Activated CD4-positive, alpha-beta T cell treated with anti-CD3 and anti-CD28 coated beads, Interleukin-2, amount 10 ng/mL, durations not matched to agents 7 days and 5 days (primary cell): Measurements from ENCODE around the gene KRTAP10-7. TPM values are rescaled to one million over a fixed set of nuclear protein-coding genes. Genes with fewer than 3 reads are reported as not detected.
"Not testable (repeated sequence)": the region's sequence is repeated elsewhere in the genome, so short reads cannot be mapped to it uniquely, and the experiment has no call there.

Experiments used
- CTCF ChIA-PET: fragments of 350-600 bp; sonication (Branson Sonifier 250); formaldehyde crosslinking; loops from one replicate; lab custom pipeline; 2021; ENCODE audit warnings: antibody characterized with exemption; lab: Charles Lee
- POLR2A ChIA-PET: fragments of 350-600 bp; sonication (Branson Sonifier 250); formaldehyde crosslinking; loops from one replicate; lab custom pipeline; 2021; ENCODE audit warnings: antibody characterized with exemption; lab: Charles Lee
- DNase-seq: peaks from one replicate; pipeline ENCODE4 v3.0.0-alpha.2; 2020
- H3K27ac Mint-ChIP-seq: one replicate; pipeline ENCODE4 v1.8.0; 2021; ENCODE audit warnings: mild to moderate bottlenecking, moderate library complexity, mixed read lengths
- H3K27me3 Mint-ChIP-seq: one replicate; pipeline ENCODE4 v1.8.0; 2021; ENCODE audit warnings: mixed read lengths
- H3K36me3 Mint-ChIP-seq: one replicate; pipeline ENCODE4 v1.8.0; 2021; ENCODE audit warnings: low read depth, mixed read lengths
- H3K4me1 Mint-ChIP-seq: one replicate; pipeline ENCODE4 v1.8.0; 2021; ENCODE audit warnings: mixed read lengths
- H3K4me3 Mint-ChIP-seq: one replicate; pipeline ENCODE4 v1.8.0; 2021; ENCODE audit warnings: mild to moderate bottlenecking, moderate library complexity, mixed read lengths
- H3K9me3 Mint-ChIP-seq: one replicate; pipeline ENCODE4 v1.8.0; 2021; ENCODE audit warnings: mixed read lengths
- total RNA-seq, 2 experiments: library from RNA; stranded (reverse); gene quantifications; one replicate each; pipeline ENCODE4 v1.2.3, GENCODE V29; 2021

Gene KRTAP10-7
- total RNA-seq, 2 experiments from 2014 or later = not detected

GRCh38 chr21:44564886-44565598 lies 35.4 kb upstream of the KRTAP10-7 start:
- Mint-ChIP-seq H3K4me1 (peaks cover 14% of the 10 kb centered on the region), H3K9me3 (peaks cover 15% of the 10 kb centered on the region), H3K27me3 (peaks cover 12% of the 10 kb centered on the region), H3K36me3 (peaks cover 7% of the 10 kb centered on the region), H3K4me3 (peak overlapping the region; percentile 28), H3K27ac (peak overlapping the region; percentile 90)
- no peak for DNase-seq
- ChIA-PET POLR2A (no interaction called here), CTCF (no interaction called here)

GRCh38 chr21:44566403-44566802 lies 34.0 kb upstream of the KRTAP10-7 start:
- POLR2A ChIA-PET = no interaction called here
- no peak overlapping the region for H3K4me3 Mint-ChIP-seq
- H3K4me1 Mint-ChIP-seq = peaks cover 14% of the 10 kb centered on the region
- H3K36me3 Mint-ChIP-seq = peaks cover 2% of the 10 kb centered on the region
- H3K27ac Mint-ChIP-seq = no peak overlapping the region
- CTCF ChIA-PET = no interaction called here
- H3K9me3 Mint-ChIP-seq = peaks cover 15% of the 10 kb centered on the region
- no peak for DNase-seq
- peaks cover 4% of the 10 kb centered on the region for H3K27me3 Mint-ChIP-seq

- Mint-ChIP-seq H3K36me3 (peaks cover 2% of the 10 kb centered on the region), H3K27ac (peak overlapping the region; percentile 70), H3K9me3 (peaks cover 13% of the 10 kb centered on the region), H3K4me3 (no peak overlapping the region), H3K27me3 (peaks cover 2% of the 10 kb centered on the region), H3K4me1 (peaks cover 14% of the 10 kb centered on the region)
- ChIA-PET POLR2A (no interaction called here), CTCF (no interaction called here)
- DNase-seq = no peak
Measured at GRCh38 chr21:44567481-44568171, 32.8 kb upstream of the KRTAP10-7 start.

GRCh38 chr21:44568261-44568660 lies 32.1 kb upstream of the KRTAP10-7 start:
- ChIA-PET CTCF (no interaction called here), POLR2A (no interaction called here)
- peaks cover 2% of the 10 kb centered on the region for H3K36me3 Mint-ChIP-seq
- peaks cover 12% of the 10 kb centered on the region for H3K9me3 Mint-ChIP-seq
- no peak overlapping the region for H3K4me3 Mint-ChIP-seq
- peaks cover 14% of the 10 kb centered on the region for H3K4me1 Mint-ChIP-seq
- no peak for DNase-seq
- H3K27me3 Mint-ChIP-seq = peaks cover 2% of the 10 kb centered on the region
- H3K27ac Mint-ChIP-seq = no peak overlapping the region

GRCh38 chr21:44568667-44569556 lies 31.5 kb upstream of the KRTAP10-7 start:
- CTCF ChIA-PET = no interaction called here
- POLR2A ChIA-PET = no interaction called here
- Mint-ChIP-seq H3K36me3 (no peaks in the 10 kb centered on the region), H3K9me3 (peaks cover 10% of the 10 kb centered on the region), H3K4me3 (no peak overlapping the region), H3K27ac (peak overlapping the region; percentile 65), H3K4me1 (peaks cover 14% of the 10 kb centered on the region), H3K27me3 (peaks cover 2% of the 10 kb centered on the region)
- no peak for DNase-seq

- Mint-ChIP-seq H3K27ac (no peak overlapping the region), H3K9me3 (peaks cover 5% of the 10 kb centered on the region), H3K36me3 (no peaks in the 10 kb centered on the region), H3K27me3 (peaks cover 2% of the 10 kb centered on the region), H3K4me3 (no peak overlapping the region), H3K4me1 (peaks cover 6% of the 10 kb centered on the region)
- ChIA-PET CTCF (no interaction called here), POLR2A (no interaction called here)
- DNase-seq = no peak
Measured at GRCh38 chr21:44569861-44570517, 30.4 kb upstream of the KRTAP10-7 start.

- H3K4me1 Mint-ChIP-seq = no peaks in the 10 kb centered on the region
- no peaks in the 10 kb centered on the region for H3K36me3 Mint-ChIP-seq
- POLR2A ChIA-PET = no interaction called here
- no peak for DNase-seq
- peaks cover 4% of the 10 kb centered on the region for H3K27me3 Mint-ChIP-seq
- CTCF ChIA-PET = no interaction called here
- H3K9me3 Mint-ChIP-seq = peaks cover 8% of the 10 kb centered on the region
- H3K27ac Mint-ChIP-seq = no peak overlapping the region
- no peak overlapping the region for H3K4me3 Mint-ChIP-seq
Measured at GRCh38 chr21:44571296-44571695, 29.1 kb upstream of the KRTAP10-7 start.

GRCh38 chr21:44571844-44572782 lies 28.3 kb upstream of the KRTAP10-7 start:
- Mint-ChIP-seq H3K4me3 (no peak overlapping the region), H3K27ac (no peak overlapping the region), H3K36me3 (no peaks in the 10 kb centered on the region), H3K4me1 (no peaks in the 10 kb centered on the region), H3K27me3 (peaks cover 4% of the 10 kb centered on the region), H3K9me3 (peaks cover 12% of the 10 kb centered on the region)
- ChIA-PET CTCF (interaction anchor here (1.5 kb wide), 1 partner anchor 95 kb away, joined by 4 read pairs; the partner anchor contains the start of gene KRTAP12-2), POLR2A (no interaction called here)
- no peak for DNase-seq

- Mint-ChIP-seq H3K4me1 (no peaks in the 10 kb centered on the region), H3K27me3 (peaks cover 4% of the 10 kb centered on the region), H3K27ac (peak overlapping the region; percentile 62), H3K36me3 (peaks cover 2% of the 10 kb centered on the region), H3K9me3 (peaks cover 20% of the 10 kb centered on the region), H3K4me3 (no peak overlapping the region)
- no peak for DNase-seq
- ChIA-PET POLR2A (no interaction called here), CTCF (interaction anchor here (1.5 kb wide), 1 partner anchor 94 kb away, joined by 4 read pairs; the partner anchor contains the start of gene KRTAP12-2)
Measured at GRCh38 chr21:44572959-44573583, 27.3 kb upstream of the KRTAP10-7 start.

- H3K36me3 Mint-ChIP-seq, H3K27me3 Mint-ChIP-seq, H3K4me1 Mint-ChIP-seq, H3K4me3 Mint-ChIP-seq, DNase-seq, POLR2A ChIA-PET: not testable (repeated sequence)
- Mint-ChIP-seq H3K9me3 (peaks cover 24% of the 10 kb centered on the region), H3K27ac (peak within 1 kb of the TSS; percentile 62)
- CTCF ChIA-PET = interaction anchor here (1.2 to 1.5 kb wide), 3 partner anchors 22 to 93 kb away, joined by 3 to 4 read pairs (median 4); partner anchors contain the start of gene KRTAP12-2
Measured at GRCh38 chr21:44573630-44574456, 26.6 kb upstream of the KRTAP10-7 start, which contains the start of gene KRTAP10-4. KRTAP10-4 (plus strand) TSS chr21:44573729; CDS start chr21:44573759, 30 bp downstream.
